GM21423 (cell line): Measurements from ENCODE around the gene INSRR.

Experiments used
- ATAC-seq: cut with Tn5 transposase; IDR thresholded peaks from one replicate; pipeline ENCODE4 v1.9.1; 2021; ENCODE audit warnings: mild to moderate bottlenecking, moderate library complexity; ENCODE audit not compliant: unreplicated experiment

INSRR gene

DNA sequence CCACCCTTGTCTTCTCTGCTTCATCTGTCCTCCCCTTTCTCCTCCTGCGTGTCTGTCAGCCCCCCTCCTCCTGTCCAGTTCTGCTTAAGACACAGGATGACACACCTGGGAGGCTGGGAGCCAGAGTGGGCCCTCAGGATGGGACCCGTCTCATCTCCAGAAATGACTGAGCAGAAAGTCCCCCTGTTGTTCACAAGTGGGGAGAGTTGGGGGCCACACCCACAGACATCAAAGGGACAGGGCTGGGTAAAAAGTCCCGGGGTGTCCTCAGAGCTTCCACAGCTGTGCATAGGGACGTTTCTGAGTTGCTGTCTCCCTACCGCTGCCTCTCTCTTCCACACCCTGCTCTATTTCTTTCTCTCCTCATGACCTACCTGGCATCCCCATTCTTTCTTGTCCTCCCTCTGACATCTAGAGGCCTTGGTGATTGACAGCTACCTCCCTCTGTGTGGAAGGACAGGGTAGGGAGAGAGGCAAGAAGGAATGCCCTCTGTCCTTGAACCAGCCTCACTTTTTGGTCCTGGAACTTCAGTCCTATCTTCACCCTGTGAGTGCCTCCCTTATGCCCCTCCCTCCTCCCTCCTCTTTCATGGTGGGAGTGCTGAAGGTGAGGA lies 22.8 kb downstream of the INSRR start:
- ATAC-seq: no peak

GRCh38 chr1:156834322-156834721 lies 24.6 kb downstream of the INSRR start:
- ATAC-seq: no peak

DNA sequence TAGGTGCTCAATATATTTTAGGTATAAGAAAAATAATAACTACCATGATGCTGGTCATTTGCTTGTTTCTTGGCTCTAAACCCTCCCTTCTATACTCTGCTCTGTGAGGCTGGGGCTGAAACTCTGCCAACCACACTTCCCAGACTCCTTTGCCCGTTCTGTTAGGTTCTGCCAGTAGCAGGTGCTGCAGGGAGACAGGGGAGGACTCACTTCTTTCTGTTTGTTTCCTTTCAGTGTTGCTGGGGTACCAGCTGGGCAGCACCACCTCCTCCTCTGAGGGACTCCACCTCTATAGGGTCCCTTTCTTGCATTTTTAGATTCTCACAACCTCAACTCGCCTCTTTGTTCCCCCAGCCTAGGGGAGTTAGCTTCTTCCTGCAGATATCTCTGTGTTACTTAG lies 25.3 kb downstream of the INSRR start:
- no peak for ATAC-seq

DNA sequence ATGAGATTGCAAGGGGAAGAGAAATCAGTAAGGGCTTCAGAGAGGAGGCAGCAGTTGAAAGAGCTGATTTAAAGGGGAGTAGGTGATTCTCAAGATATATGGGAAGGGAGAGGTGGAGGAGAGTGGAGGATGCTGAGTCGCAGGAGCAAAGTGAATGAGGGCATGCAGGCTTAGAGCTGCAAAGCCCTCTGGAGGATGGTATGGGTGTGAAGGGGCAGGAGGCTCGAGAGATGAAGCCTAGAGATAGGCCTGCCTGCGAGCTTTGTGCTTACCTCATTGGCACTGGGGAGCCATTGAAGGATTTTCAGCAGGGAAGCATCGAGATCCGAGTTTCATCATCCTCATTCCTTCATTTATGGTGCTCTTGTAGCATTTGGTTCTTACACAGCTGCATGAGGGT lies 26.5 kb downstream of the INSRR start:
- ATAC-seq: no peak

GRCh38 chr1:156828400-156829124 lies 30.4 kb downstream of the INSRR start:
- ATAC-seq: no peak

DNA sequence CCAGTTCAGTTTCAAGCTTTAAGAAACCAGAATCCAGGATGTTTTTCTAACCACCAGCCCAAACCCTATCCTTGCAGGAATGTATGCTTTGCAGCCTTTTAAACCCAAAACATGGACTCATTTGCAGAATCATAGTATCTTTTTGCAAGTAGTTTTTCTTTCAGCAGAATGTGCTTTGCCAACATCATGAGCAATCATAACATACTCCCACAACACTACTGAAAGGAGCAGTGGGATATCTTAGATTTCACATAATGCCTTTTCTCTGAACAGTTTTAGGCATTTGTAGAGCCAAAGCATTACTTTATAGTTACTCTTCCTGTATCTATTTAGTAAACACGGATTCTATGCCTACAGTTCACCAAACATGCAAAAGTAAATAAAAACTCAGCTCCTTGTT lies 32.3 kb downstream of the INSRR start:
- ATAC-seq: no peak

GRCh38 chr1:156823210-156823790 lies 35.6 kb downstream of the INSRR start:
- no peak for ATAC-seq

DNA sequence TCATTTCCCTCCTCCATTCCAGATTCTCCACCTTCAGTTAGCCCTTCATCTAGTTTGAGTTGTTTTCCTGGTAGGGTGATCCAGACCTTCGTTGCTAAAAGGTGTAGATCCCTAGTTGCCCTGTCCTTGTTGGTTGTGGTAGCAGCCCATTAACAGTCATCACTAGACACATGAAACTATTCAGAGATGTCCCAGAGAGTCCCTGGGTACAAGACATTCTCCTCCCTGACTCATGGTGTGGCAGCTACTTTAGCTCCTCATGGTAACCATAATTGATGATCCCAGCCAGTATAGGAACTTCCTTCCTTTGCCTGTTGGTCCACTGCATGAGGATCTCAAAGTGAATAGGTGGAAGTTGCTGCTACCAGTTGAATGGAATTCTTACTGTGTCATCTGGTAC lies 36.2 kb downstream of the INSRR start:
- no peak for ATAC-seq

- ATAC-seq: no peak
These were observed 37.1 kb downstream of the INSRR start for GRCh38 chr1:156821801-156822200.

GRCh38 chr1:156816561-156817328 lies 42.2 kb downstream of the INSRR start, which contains the start of gene SH2D2A:
SH2D2A (minus strand) TSS chr1:156816848; CDS start chr1:156816708, 140 bp downstream.
- peak; percentile 69 for ATAC-seq

DNA sequence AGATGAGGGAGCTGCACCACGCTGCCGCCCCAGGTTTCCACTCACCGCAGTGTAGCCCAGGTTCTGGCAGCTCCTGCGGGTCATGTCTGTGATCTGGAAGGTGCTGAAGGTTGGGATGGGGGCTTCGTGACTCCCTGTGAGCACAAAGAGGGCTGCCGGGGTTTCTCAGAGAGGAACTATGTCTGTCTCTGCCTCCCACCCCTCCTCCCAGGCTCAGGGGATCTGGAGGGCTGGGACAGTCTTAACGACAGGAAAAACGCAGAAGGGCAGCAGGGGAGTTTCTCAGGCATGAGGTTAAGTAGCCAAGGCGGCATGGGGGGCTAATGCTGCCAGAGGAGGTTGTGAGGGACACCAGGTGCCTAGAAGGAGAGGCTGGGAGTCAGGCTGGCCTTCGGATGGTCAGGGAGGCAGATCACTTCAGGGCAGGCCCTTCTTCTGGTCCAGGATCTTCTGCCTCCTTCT lies 42.9 kb downstream of the INSRR start:
- ATAC-seq: no peak

DNA sequence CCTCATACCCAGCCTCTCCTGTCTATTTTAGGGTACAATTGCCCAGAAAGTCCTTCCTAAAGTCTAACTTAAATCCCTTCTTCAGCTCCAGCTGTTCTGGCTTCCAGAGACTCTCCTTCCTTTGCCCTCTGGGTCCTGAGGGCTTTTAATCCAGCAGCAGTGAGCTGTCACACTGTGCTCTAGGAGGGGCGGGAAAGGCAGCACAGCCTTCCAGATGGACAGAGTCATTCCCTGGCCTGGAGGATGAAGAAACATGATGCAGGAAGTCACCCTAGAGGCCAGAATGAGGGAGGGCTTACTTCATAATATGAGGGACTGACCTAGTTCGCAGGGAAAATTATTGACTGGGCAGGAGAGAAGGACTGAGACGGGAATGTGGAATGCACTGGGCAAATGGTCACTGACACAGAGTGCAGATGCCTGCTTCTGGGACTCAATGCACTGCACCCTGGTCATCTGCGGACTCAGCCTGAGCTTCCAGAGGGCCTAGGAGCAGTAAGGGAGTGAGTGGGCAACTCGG lies 43.5 kb downstream of the INSRR start:
- no peak for ATAC-seq

- ATAC-seq: no peak
These were observed 44.2 kb downstream of the INSRR start for GRCh38 chr1:156814571-156815260.

GRCh38 chr1:156813750-156814570 lies 45.0 kb downstream of the INSRR start:
- no peak for ATAC-seq

DNA sequence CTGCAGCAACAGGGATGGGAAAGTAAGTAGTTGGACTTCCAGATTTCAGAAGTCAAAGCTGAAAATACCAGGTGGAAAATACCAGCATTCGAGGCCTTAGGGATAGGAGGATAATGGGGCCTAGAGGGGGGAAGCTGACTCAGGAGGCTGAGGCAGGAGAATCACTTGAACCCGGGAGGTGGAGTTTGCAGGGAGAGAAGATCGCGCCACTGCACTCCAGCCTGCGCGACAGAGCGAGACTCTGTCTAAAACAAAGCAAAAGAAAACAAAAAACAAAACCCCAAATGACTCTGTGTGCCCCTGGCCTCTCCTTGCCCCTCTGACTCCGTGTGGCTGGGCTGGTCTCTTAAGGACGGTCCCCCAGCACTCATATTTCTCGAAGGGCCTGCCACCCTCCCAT lies 45.6 kb downstream of the INSRR start:
- no peak for ATAC-seq

DNA sequence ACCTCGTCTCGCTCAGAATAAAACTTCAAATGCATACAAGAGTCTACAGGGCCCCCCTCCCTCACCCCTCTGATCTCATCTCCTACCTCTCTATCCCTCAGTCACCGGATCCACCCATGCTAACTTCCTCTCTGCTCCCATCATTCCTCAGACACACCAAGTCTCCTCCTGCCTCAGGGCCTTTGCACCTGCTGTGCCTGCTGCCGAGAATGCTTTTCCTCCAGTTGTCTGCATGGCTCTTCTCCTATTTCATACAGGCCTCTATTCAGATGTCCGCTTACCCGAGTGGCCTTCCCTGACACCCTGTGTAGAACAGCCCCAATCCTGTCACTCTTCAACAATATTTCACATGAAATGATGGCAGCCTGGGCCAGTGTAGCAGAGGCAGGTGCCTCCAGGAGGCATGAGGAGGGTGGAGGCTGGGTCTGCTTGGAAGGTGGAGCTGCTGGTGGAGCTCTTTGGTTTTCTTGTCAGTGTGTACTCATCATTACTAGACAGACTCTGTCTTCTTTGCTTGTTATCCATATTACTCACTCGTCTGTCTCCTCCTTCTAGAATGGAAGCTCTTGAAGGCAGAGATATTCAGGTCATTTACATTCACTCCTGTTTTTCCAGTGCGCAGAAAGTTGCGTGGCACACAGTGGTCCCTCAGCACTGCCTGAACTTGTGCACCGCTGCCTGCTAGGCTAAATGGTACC lies 46.5 kb downstream of the INSRR start:
- ATAC-seq: no peak

- ATAC-seq: no peak
These were observed 47.7 kb downstream of the INSRR start for GRCh38 chr1:156811168-156811567.

- no peak for ATAC-seq
These were observed 49.1 kb downstream of the INSRR start for GRCh38 chr1:156809711-156810366.

DNA sequence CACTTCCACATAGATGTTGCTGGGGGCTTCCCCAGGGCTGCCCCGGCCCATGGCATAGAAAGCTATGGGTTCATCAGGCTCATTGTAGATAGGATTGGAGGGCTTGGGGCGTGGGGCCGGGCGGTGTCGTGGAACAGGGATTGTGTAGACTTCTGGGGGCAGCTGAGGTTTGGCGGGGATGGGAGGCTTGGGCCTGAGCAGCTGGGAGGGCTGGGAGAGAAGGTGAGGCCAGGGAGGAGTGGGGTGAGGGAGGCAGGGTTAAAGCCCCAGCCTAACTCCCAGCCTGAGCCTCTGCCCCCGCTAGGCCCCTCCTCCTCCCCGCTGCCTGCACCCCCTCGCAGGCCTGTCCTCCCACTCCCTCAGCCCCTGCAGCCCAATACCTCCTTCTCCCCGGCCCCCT lies 49.6 kb downstream of the INSRR start:
- no peak for ATAC-seq
